GM21717 (cell line): ENCODE measurements around the gene DESI1.
"Not testable (repeated sequence)": the region's sequence is repeated elsewhere in the genome, so short reads cannot be mapped to it uniquely, and the experiment has no call there.

ENCODE experiments used
- ATAC-seq: cut with Tn5 transposase; IDR thresholded peaks from one replicate; pipeline ENCODE4 v1.9.1; 2021; ENCODE audit warnings: mild to moderate bottlenecking, moderate library complexity; ENCODE audit not compliant: unreplicated experiment

Gene DESI1

DNA sequence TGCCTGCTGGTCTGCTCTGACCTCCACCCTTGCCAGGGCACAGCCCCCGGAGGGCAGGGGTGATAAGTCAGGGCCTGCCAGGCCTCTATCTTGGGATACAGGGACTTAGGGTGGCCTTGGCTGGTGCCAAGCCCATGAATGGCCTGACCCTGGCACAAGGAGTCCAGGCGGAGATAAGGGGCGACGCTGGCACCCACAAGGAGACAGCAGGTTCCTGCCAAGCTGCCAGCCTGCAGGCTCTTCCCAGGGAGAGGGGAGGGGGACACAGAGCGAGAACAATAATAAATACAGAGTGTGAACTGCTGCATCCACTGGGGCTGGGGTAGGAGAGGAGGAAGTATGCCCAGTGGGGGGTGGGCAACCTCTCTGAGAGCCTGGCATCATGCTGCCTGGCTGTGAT lies 59.1 kb downstream of the DESI1 start:
- no peak for ATAC-seq

- no peak for ATAC-seq
Measured at GRCh38 chr22:41561335-41561734, 59.5 kb downstream of the DESI1 start.

- no peak for ATAC-seq
Measured at GRCh38 chr22:41560095-41560471, 60.8 kb downstream of the DESI1 start.

DNA sequence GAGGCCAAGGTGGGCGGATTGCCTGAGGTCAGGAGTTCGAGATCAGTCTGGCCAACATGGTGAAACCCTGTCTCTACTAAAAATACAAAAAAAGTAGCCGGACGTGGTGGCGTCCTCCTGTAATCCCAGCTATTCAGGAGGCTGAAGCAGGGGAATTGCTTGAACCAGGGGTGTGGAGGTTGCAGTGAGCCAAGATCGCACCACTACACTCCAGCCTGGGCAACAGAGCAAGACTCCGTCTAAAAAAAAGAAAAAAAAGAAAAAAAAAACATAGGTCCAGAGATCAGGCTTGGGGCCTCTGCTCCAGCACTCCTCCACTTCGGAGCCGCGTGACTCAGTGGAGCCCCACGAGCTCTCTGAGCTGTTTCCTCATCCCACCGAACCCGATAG lies 62.6 kb downstream of the DESI1 start:
- not testable (repeated sequence) for ATAC-seq

DNA sequence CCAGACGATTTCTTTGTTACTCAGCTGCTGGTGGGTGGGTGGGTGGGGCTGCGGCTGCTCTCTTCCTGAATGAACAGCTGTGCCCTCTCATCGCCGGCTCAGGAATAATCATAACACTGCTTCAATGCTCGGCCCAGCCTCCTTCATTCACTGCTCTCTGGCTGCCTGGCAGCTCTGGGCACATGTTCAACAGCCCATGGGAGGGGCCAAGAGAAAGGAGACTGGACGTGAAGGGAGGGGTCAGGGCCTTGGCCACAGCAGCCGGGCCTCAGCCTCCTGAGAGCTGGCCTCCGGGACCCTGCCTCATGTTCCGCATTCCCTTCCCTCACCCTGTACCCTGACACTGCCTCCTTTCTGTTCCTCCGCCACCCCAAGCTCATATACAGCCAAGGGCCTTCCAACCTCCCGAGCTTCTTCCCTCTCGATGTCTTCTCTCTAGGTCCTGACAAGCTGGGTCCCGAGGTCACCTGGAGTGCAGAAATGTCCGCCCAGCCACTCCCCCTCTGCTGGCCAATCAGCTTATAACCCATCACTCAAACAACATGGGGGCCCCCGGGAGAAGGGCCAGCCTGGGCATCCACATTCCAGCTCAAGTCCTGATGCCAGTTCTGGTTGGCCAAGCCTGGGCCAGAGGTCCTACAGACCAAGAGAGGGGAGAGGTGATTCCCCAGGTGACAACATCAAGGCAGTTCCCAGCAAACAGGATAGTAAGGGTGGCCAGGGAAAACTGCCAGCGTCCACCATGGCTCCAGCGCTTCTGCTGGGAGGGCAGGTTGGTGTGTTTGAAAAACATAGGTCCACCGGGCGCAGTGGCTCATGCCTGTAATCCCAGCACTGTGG lies 63.2 kb downstream of the DESI1 start:
- ATAC-seq: no peak

- no peak for ATAC-seq
Measured at GRCh38 chr22:41556561-41556960, 64.3 kb downstream of the DESI1 start.

- ATAC-seq: no peak
Measured at GRCh38 chr22:41555325-41555982, 65.4 kb downstream of the DESI1 start.

DNA sequence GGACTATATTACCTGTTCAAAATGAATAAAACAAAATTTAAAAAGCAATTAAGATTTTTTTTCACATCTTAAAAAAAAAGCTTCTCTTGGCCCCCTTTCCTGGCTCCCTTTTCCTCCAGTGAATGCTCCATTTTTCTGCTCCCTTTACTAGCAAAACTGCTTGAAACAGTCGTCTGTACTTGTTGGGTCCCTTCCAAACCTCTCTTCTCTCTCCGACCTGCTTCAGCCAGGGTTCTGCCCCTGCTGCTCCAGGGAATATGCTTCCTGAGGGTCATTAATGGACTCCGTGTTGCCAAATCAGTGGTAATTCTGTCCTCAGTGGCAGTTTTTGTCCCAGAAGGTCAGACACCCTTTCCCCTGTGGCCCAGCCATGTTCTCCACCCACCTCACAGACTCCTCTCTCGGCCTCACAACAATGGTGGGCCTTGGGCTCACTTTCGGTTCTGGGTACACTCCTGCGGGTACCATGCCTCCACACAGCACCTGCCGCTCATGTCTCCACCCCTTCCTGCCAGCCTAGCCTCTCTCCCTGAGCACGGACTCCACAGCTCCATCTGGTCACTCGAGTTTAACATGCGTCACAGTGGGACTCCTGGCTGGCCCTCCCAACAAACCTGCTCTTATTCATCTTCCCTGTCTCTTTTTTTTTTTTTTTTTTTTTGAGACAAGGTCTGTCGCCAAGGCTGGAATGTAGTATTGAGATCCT lies 68.8 kb downstream of the DESI1 start:
- no peak for ATAC-seq

GRCh38 chr22:41550952-41551491 lies 69.8 kb downstream of the DESI1 start:
- no peak for ATAC-seq

DNA sequence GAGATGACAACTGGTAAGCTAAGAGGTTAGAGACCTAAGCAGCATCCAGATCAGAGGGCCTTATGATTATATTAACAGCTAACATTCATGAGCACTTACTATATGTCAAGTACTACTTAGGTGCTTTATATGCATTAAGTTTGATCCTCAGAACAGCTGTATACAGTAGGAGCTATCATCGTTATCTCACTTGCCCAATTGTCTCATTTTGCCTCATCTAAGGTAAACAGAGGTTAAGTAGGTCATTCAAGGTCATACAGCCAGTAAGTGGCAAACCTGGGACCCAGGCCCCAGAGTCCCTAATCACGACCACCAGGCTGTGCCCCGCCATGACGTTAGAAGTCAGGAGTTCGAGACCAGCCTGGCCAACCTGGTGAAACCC lies 72.0 kb downstream of the DESI1 start:
- no peak for ATAC-seq
